Mesothelial cell of epicardium (in vitro differentiated cells): ENCODE measurements around the gene EIF4G3. TPM values are rescaled to one million over a fixed set of nuclear protein-coding genes. Genes with fewer than 3 reads are reported as not detected.

Experiments used
- DNase-seq, 2 experiments: peaks; one replicate each; pipeline ENCODE4 v3.0.0; 2021; ENCODE audit warnings: low spot score in 2 of 2; ENCODE audit not compliant: unreplicated experiment in 2 of 2
- H3K27ac Mint-ChIP-seq: 2 replicates; pipeline ENCODE4 v1.8.0; 2021; ENCODE audit warnings: mixed read lengths
- H3K27me3 Mint-ChIP-seq: 2 replicates; pipeline ENCODE4 v1.8.0; 2021; ENCODE audit warnings: low read depth, mixed read lengths
- H3K36me3 Mint-ChIP-seq: 2 replicates; pipeline ENCODE4 v1.8.0; 2021; ENCODE audit warnings: mixed read lengths
- H3K4me1 Mint-ChIP-seq: 2 replicates; pipeline ENCODE4 v1.8.0; 2021; ENCODE audit warnings: mixed read lengths
- H3K4me3 Mint-ChIP-seq: 2 replicates; pipeline ENCODE4 v1.8.0; 2021; ENCODE audit warnings: mild to moderate bottlenecking, moderate library complexity, mixed read lengths
- H3K9me3 Mint-ChIP-seq: 2 replicates; pipeline ENCODE4 v1.8.0; 2021; ENCODE audit warnings: mixed read lengths
- CTCF ChIP-seq: fragments of 200-600 bp; sonication (generic); IDR thresholded peaks from one replicate; pipeline ENCODE4 v1.5.0; 2021; ENCODE audit warnings: antibody characterized with exemption; ENCODE audit not compliant: unreplicated experiment
- total RNA-seq: library from RNA; stranded (reverse); gene quantifications from 3 replicates; pipeline ENCODE4 v1.2.1, GENCODE V29; 2021

EIF4G3 gene
- total RNA-seq, 1 donor from 2014 or later, result 106 TPM

- Mint-ChIP-seq H3K27ac (peak overlapping the region; percentile 10), H3K27me3 (no peaks in the 10 kb centered on the region), H3K4me1 (peaks cover 7% of the 10 kb centered on the region), H3K4me3 (no peak overlapping the region), H3K36me3 (peaks cover 18% of the 10 kb centered on the region), H3K9me3 (no peaks in the 10 kb centered on the region)
- no peak for TF ChIP-seq CTCF
- DNase-seq, result no peak
These were observed 273.3 kb downstream of the EIF4G3 start for GRCh38 chr1:20903437-20903836.

- no peak for DNase-seq
- Mint-ChIP-seq H3K4me1 (peaks cover 10% of the 10 kb centered on the region), H3K9me3 (no peaks in the 10 kb centered on the region), H3K4me3 (no peak overlapping the region), H3K36me3 (peaks cover 12% of the 10 kb centered on the region), H3K27me3 (no peaks in the 10 kb centered on the region), H3K27ac (peak overlapping the region; percentile 10)
- TF ChIP-seq CTCF, result no peak
These were observed 276.6 kb downstream of the EIF4G3 start for GRCh38 chr1:20900056-20900455.

- H3K36me3 Mint-ChIP-seq, result peaks cover 9% of the 10 kb centered on the region
- H3K4me3 Mint-ChIP-seq, result no peak overlapping the region
- H3K9me3 Mint-ChIP-seq, result no peaks in the 10 kb centered on the region
- no peak for TF ChIP-seq CTCF
- peaks cover 10% of the 10 kb centered on the region for H3K4me1 Mint-ChIP-seq
- H3K27ac Mint-ChIP-seq, result peak overlapping the region; percentile 10
- no peak for DNase-seq
- no peaks in the 10 kb centered on the region for H3K27me3 Mint-ChIP-seq
These were observed 277.3 kb downstream of the EIF4G3 start for GRCh38 chr1:20899154-20899972.

- H3K9me3 Mint-ChIP-seq, result no peaks in the 10 kb centered on the region
- TF ChIP-seq CTCF, result no peak
- no peak for DNase-seq
- H3K4me1 Mint-ChIP-seq, result peaks cover 10% of the 10 kb centered on the region
- H3K27ac Mint-ChIP-seq, result no peak overlapping the region
- no peaks in the 10 kb centered on the region for H3K27me3 Mint-ChIP-seq
- peaks cover 14% of the 10 kb centered on the region for H3K36me3 Mint-ChIP-seq
- no peak overlapping the region for H3K4me3 Mint-ChIP-seq
These were observed 279.9 kb downstream of the EIF4G3 start for GRCh38 chr1:20896826-20897225.

GRCh38 chr1:20893931-20894330 lies 282.8 kb downstream of the EIF4G3 start:
- Mint-ChIP-seq H3K36me3 (peaks cover 8% of the 10 kb centered on the region), H3K4me3 (no peak overlapping the region), H3K4me1 (peaks cover 3% of the 10 kb centered on the region), H3K27me3 (no peaks in the 10 kb centered on the region), H3K27ac (no peak overlapping the region), H3K9me3 (no peaks in the 10 kb centered on the region)
- DNase-seq, result no peak
- TF ChIP-seq CTCF, result no peak
